ENCODE data around the gene PMM2. TPM values are rescaled to one million over a fixed set of nuclear protein-coding genes. Genes with fewer than 3 reads are reported as not detected.
A peak's percentile ranks its signal among the peaks of the same experiment; 100 is the strongest.

PMM2 gene
- total RNA-seq, 1 experiment from 2014 or later, result 35.2 TPM

- Histone ChIP-seq H3K27me3 (ENCODE audit: low read length) (no peaks in the 10 kb centered on the region), H3K79me2 (ENCODE audit: low read length) (0 out of 2 replicates have a peak, but pooled peaks cover 6% of the 10 kb centered on the region), H3F3A (ENCODE audit: low read length, unreplicated experiment) (peaks cover 5% of the 10 kb centered on the region), H3K27ac (ENCODE audit: low read length) (peak overlapping the region; percentile 91), H2AFZ (ENCODE audit: low read length) (no peak overlapping the region), H3K9me3 (ENCODE audit: low read length) (no peaks in the 10 kb centered on the region), H3K9ac (ENCODE audit: low read length) (peak overlapping the region; percentile 56), H3K4me1 (ENCODE audit: insufficient read depth, low read length) (peaks cover 28% of the 10 kb centered on the region), H4K20me1 (ENCODE audit: low read length) (no peaks in the 10 kb centered on the region), H3K9me2 (replicated peaks; ENCODE audit: low read length) (no peaks in the 10 kb centered on the region), H3K4me3 (ENCODE audit: low read length) (no peak overlapping the region), H3K4me2 (ENCODE audit: low read length) (peak overlapping the region; percentile 65), H3K36me3 (ENCODE audit: low read depth, low read length) (peaks cover 12% of the 10 kb centered on the region; the same call in 1 of the 2 replicates)
- ATAC-seq (peak; percentile 88), DNase-seq (peak; percentile 77)
- ChIA-PET CTCF (interaction anchor here (0.6 kb wide), 1 partner anchor 86 kb away, joined by 3 read pairs; no protein-coding TSS in a partner anchor), POLR2A (ENCODE audit: unreplicated experiment) (interaction anchor here (0.6 kb wide), 1 partner anchor 155 kb away, joined by 4 read pairs; no protein-coding TSS in a partner anchor)
- BruUV-seq (replicated peaks), result no TSS peak
- TF ChIP-seq CTCF (conservative IDR thresholded peaks at IDR 0.05; ENCODE audit: low read depth, low read length) (no peak), EZH2phosphoT487 (IDR thresholded peaks at IDR 0.05; ENCODE audit: borderline replicate concordance, low read length) (no peak), EZH2 (IDR thresholded peaks at IDR 0.05; ENCODE audit: low read length, unreplicated experiment) (no peak)
- intact Hi-C loops (cut with micrococcal nuclease), result no loop called here
Observed at GRCh38 chr16:8850279-8850885, 52.7 kb downstream of the PMM2 start.

GRCh38 chr16:8851761-8852403 lies 54.2 kb downstream of the PMM2 start:
- no TSS peak for BruUV-seq (replicated peaks)
- ATAC-seq (no peak), DNase-seq (no peak)
- Histone ChIP-seq H3K27ac (ENCODE audit: low read length) (no peak overlapping the region), H3K9me2 (replicated peaks; ENCODE audit: low read length) (no peaks in the 10 kb centered on the region), H3K36me3 (ENCODE audit: low read depth, low read length) (peaks cover 12% of the 10 kb centered on the region; the same call in 1 of the 2 replicates), H3K4me3 (ENCODE audit: low read length) (no peak overlapping the region), H3K4me1 (ENCODE audit: insufficient read depth, low read length) (peaks cover 28% of the 10 kb centered on the region), H3K9ac (ENCODE audit: low read length) (no peak overlapping the region), H3K9me3 (ENCODE audit: low read length) (no peaks in the 10 kb centered on the region), H4K20me1 (ENCODE audit: low read length) (no peaks in the 10 kb centered on the region), H3K79me2 (ENCODE audit: low read length) (no peaks in the 10 kb centered on the region), H3K4me2 (ENCODE audit: low read length) (no peak overlapping the region), H3F3A (ENCODE audit: low read length, unreplicated experiment) (peaks cover 5% of the 10 kb centered on the region), H2AFZ (ENCODE audit: low read length) (no peak overlapping the region), H3K27me3 (ENCODE audit: low read length) (no peaks in the 10 kb centered on the region)
- intact Hi-C loops (cut with micrococcal nuclease), result no loop called here
- ChIA-PET CTCF (no interaction called here), POLR2A (ENCODE audit: unreplicated experiment) (no interaction called here)
- no peak for TF ChIP-seq EZH2 (IDR thresholded peaks at IDR 0.05; ENCODE audit: low read length, unreplicated experiment)
- TF ChIP-seq CTCF (conservative IDR thresholded peaks at IDR 0.05; ENCODE audit: low read depth, low read length), result no peak
- TF ChIP-seq EZH2phosphoT487 (IDR thresholded peaks at IDR 0.05; ENCODE audit: borderline replicate concordance, low read length), result no peak

GRCh38 chr16:8852534-8852933 lies 54.9 kb downstream of the PMM2 start:
- H3K27me3 ChIP-seq (ENCODE audit: low read length), result no peaks in the 10 kb centered on the region
- no peak overlapping the region for H3K4me2 ChIP-seq (ENCODE audit: low read length)
- no peaks in the 10 kb centered on the region for H3K79me2 ChIP-seq (ENCODE audit: low read length)
- no peak overlapping the region for H3K27ac ChIP-seq (ENCODE audit: low read length)
- ATAC-seq (no peak), DNase-seq (no peak)
- H3K9me3 ChIP-seq (ENCODE audit: low read length), result no peaks in the 10 kb centered on the region
- no peak overlapping the region for H3K9ac ChIP-seq (ENCODE audit: low read length)
- no TSS peak for BruUV-seq (replicated peaks)
- H3F3A ChIP-seq (ENCODE audit: low read length, unreplicated experiment), result peaks cover 5% of the 10 kb centered on the region
- peaks cover 12% of the 10 kb centered on the region; the same call in 1 of the 2 replicates for H3K36me3 ChIP-seq (ENCODE audit: low read depth, low read length)
- intact Hi-C loops (cut with micrococcal nuclease), result no loop called here
- H4K20me1 ChIP-seq (ENCODE audit: low read length), result no peaks in the 10 kb centered on the region
- TF ChIP-seq EZH2phosphoT487 (IDR thresholded peaks at IDR 0.05; ENCODE audit: borderline replicate concordance, low read length) (no peak), EZH2 (IDR thresholded peaks at IDR 0.05; ENCODE audit: low read length, unreplicated experiment) (no peak), CTCF (conservative IDR thresholded peaks at IDR 0.05; ENCODE audit: low read depth, low read length) (no peak)
- H3K4me1 ChIP-seq (ENCODE audit: insufficient read depth, low read length), result peaks cover 28% of the 10 kb centered on the region
- no peak overlapping the region for H2AFZ ChIP-seq (ENCODE audit: low read length)
- no peaks in the 10 kb centered on the region for H3K9me2 ChIP-seq (replicated peaks; ENCODE audit: low read length)
- POLR2A ChIA-PET (ENCODE audit: unreplicated experiment), result no interaction called here
- CTCF ChIA-PET, result interaction anchor here (0.6 kb wide), 1 partner anchor 156 kb away, joined by 3 read pairs; no protein-coding TSS in a partner anchor
- H3K4me3 ChIP-seq (ENCODE audit: low read length), result no peak overlapping the region
